AG08396 (cell line): Measurements from ENCODE around the gene ASIC1.
"Not testable (repeated sequence)": the region's sequence is repeated elsewhere in the genome, so short reads cannot be mapped to it uniquely, and the experiment has no call there.

Source experiments
- DNase-seq: peaks from one replicate; pipeline ENCODE4 v3.0.0; 2012; ENCODE audit warnings: low spot score, mixed read lengths

The ASIC1 gene

DNA sequence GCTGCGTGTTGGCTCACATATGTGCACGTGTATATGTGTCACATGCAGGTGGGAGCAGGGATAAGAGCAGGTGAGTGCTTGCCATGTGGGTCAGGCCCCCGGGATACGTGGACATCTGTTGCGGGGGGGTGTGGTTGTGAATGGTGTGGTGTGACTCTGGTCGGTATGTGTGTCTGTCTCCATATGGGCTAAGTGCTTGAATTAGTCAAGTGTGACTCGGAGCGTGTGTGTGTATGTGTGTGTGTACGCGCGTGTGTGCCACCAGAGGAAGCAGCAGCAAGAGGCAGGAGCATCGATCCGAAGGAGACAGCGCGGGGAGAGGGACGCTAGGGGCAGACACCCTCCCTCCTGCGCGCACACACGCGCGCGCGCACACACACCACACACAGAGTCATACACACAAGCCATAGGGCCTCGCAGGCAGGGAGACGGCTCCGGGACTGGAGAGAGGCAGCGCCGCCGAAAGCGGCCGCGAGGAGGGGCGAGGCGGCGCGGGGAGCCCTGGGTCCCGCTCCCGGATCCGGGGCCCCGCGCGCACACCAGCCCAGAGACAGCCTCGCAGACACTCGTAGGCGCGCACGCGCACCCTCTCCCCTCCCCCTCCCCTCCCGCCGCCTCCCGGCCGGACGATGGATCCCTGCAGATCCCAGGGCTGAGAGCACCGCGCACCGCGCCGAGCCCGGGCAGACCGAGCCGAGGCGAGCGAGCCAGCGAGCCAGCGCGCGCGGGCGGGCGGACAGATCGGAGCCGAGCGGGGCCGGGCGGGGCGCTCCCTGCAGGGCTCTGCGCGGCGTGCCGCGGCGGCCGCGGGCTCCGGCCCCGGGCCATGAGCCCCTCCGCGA, at the start of gene ASIC1:
ASIC1 (plus strand) TSS at position 597 of the 842 bp plus-strand sequence. CDS start 1,171 bp downstream, outside the sequence.
- DNase-seq, result peak; percentile 88

DNA sequence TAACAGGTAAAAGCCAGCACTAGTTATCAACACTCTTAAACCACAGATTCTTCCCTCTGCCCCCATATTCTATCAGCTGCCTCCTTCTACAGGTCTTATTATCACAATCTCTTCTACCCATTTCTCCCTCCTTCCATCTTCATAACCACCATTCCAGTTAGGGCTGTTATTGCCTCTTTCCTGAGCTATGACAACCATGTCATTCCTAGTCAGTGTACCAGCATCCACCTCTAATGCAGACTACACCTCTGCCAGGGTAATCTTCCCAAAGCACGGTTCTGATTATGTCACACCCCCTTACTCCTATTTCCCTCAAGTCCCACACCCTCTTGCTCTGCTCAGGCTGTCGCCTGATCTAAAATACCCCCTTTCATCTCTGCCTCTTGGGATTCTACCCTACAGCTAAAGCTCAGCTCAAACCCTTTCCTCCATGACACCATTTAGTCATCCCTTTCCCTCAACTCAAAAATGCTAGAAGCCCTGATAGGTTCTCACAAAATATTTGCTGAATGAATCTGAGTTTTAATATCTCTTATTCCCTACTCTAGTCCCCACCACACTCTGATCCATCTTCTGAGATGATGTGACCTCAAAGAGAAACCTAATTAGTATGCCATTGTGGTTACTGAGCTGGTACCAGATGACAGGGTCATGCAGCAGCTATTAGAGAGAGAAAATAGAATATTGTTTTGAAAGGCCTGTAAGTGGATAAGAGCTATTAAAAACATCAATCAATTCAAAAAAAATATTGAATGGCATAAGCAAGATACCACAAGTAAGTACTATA, 43.8 kb upstream of the ASIC1 start:
- DNase-seq, result no peak

DNA sequence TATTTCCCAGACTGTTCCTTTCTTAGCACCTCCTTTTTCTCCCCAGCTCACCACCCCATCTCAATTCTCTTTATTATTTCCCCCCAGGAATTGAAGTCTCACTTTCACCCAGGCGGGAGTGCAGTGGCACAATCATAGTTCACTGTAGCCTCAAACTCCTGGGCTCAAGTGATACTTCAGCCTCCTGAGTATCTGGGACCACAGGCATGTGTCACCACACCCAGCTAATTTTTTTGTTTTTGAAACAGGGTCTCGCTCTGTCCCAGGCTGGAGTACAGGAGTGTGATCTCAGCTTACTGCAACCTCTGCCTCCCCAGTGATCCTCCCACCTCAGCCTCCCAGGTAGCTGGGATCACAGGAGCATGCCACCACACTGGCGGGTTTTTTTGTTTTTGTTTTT, 43.1 kb upstream of the ASIC1 start:
- DNase-seq, result no peak

GRCh38 chr12:50016501-50017475, 40.6 kb upstream of the ASIC1 start:
- DNase-seq, result peak; percentile 66

- DNase-seq, result no peak
Measured at GRCh38 chr12:50017641-50018040, 39.8 kb upstream of the ASIC1 start.

GRCh38 chr12:50018154-50018553, 39.2 kb upstream of the ASIC1 start:
- no peak for DNase-seq

DNA sequence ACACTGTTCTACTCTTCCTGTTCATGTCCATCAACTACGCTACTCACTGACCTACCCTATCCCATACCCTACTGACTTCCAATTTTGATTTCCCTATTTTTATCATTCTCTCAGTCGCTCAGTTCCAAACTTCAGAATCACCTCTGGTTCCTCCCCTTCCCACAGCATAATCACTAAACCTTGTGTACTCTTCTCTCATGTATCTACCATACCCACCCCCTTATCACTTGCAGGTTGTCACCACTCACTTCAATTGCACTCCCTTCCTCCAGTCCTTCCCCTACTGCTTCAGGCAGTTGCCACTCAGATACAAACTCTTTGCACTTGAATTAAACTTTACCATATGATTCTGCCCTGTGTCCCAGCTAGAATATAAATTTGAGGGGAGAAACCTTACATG, 38.4 kb upstream of the ASIC1 start:
- no peak for DNase-seq

DNA sequence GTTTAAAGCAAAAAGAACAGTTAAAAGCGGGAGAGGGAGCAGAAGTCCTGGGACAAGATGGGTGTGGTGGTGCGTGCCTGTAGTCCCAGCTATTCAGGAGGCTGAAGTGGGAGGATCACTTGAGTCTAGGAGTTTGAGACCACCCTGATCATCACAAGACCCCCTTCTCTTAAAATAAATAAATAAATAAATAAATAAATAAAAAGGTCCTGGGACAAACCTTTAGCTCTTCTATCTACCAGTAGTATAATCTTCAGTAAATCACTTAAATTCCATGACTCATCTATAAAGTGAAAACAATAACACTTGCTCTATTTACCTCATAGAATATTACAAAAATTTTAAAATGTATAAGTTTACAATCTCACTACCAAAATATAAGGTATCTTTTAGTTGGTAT, 37.9 kb upstream of the ASIC1 start:
- DNase-seq, result no peak

DNA sequence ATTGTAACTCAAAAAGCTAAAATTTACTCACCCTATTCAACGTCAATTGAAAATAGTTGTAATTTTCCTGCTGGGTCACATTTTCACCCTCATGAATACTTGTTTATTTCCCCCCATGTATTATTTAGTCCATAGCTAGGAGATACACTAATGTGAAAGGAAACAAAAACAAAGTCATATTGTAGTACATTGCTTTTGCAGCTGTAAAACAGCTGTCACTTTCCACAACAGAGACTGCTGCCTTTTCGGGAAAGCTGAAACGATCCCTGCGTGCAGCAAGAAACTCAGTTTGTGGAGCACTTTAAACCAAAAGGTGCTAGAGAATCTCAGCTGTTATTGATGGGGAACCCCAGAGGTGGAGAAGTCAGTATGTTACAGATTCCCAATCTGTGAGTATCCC, 36.4 kb upstream of the ASIC1 start:
- no peak for DNase-seq

DNA sequence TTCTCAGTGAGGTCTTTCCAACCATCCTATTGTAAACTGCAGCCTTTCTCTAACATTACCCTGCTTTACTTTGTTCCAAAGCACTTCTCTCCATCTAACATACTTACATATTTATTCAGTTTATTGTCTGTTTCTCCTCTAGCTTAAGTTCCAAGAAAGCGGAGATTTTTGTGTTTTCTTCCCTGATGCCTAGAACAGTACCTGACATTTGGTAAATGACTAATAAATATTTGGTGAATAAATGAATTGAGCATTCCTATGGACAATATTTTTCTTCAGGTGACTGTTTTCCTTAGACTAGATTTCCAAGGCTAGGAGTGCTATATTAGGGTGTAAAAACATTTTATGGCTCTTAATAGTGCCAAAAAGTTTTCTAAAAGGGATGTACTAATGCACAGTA, 34.5 kb upstream of the ASIC1 start:
- DNase-seq, result no peak

DNA sequence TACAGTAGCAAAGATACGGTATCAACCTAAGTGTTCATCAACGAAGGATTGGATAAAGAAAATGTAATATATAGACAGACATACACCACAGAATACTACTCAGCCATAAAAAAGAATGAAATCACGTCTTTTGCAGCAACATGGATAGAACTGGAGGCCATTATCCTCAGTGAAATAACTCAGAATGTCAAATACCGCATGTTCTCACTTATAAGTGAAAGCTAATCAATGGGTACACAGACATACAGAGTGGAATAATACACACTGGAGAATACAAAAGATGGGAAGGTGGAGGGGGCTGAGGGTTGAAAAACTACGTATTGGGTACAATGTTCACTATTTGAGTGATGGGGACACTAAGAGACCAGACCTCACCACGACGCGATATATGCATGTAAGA, 33.2 kb upstream of the ASIC1 start:
- DNase-seq, result no peak

DNA sequence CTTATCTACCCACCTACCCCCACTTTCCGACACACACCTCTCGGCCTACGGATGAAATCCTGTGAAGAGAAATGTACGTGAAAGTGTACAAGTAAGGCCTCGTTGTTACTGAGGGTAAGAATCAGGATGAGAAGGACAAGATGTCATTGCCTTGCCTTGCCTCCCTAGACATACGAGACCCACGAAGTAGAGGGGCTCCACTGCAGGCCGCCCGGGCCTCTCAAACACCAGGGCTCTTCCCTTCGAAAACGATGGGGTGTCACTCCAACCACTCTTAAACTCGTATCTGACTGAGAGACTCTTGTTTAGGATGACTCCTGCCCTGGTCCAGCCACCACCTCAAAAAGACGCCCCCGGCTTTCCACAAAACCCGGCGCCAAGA, 32.6 kb upstream of the ASIC1 start:
- DNase-seq, result no peak

DNA sequence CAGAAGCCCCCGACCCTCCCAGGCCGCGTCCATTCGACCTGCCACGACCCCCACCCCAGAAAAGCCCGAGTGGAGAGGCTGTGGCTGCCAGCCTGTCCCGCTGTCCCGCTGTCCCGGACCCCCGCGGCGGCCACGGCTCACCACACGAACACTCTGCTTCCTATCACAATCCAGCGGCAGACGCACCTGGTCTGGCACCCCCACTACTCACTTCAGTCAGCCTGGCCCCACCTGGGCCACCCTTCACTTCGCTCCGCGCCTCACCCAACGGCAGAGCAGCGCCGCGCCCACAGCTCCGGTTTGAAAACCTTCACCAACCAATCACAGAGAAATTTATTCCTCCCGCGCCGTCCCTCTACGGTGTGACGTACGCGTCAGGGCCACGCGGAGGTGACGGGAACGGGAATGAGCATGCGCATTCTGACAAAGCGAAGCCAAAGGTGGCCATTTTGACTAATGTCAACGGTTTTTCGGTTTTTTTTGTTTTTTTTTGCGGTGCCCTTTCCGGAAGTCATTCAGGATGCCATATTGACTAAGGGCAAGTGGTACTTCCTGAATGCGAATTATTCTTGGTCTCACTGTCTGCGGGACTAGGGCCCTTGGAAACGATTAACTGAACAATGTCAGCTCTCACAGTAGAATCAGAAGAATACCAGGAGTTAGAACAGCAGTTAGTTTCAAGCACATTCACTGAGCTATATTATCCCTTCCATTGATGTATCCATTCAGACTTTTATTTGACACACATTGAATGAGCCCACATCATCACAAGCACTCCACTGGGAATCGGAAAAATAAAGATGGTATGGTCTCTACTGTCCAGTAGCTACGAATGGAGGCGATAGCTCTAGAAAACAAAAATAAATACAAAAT, 32.0 kb upstream of the ASIC1 start, which contains the start of gene RACGAP1:
RACGAP1 (minus strand) TSS at position 308 of the 873 bp plus-strand sequence. CDS start 8,779 bp downstream, outside the sequence.
- peak; percentile 98 for DNase-seq

GRCh38 chr12:50026691-50027090, 30.7 kb upstream of the ASIC1 start:
- no peak for DNase-seq

- DNase-seq, result not testable (repeated sequence)
Measured at GRCh38 chr12:50030449-50030848, 26.9 kb upstream of the ASIC1 start.

DNA sequence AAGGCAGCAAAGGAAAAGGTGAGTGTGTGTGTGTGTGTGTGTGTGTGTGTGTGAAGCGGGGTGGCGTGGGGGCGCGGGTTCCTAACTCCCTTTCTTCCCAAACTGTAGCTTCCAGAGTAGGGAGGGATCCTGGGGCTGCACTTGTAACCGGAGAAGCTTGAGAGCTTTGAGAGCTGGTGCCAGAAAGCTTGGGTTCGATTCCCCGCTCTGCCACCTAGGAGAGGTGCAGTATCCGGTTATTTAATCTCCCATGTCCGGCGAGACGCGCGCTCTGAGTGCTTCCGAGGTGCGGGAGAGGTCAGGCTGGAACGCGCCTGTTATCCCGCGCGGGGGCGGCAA, 24.9 kb upstream of the ASIC1 start:
- no peak for DNase-seq

- no peak for DNase-seq
Measured at GRCh38 chr12:50032854-50033581, 24.4 kb upstream of the ASIC1 start.

- no peak for DNase-seq
Measured at GRCh38 chr12:50038336-50038735, 19.1 kb upstream of the ASIC1 start.

DNA sequence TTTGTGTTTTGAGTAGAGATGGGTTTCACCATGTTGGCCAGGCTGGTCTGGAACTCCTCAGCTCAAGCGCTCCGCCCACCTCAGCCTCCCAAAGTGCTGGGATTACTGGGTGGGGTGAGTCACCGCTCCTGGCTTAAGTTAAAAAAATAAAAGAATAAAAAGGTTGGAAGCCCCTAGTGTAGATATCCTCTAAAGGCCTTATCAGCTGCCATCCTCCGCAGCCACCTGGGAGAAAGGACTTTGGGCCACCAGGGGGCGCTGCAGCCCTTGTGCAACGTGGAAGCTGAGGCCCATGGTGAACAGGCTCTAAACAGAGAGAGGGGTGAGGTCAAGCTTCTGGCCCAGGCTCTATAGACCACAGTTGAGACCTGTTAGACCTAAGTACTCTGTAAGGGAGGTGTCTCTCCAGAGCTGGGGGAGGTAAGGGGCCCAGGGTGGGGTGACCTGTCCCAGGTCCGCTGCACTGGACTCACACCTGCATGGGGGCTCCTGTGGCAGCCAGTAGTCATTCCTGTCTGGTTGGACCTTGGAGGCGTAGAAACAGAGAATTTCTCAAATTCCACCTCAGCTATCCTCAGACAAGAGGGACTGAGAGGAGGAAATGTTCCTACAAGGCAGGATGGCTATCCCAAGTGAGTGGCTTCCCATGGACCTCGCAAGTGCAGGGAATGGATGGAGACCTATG, 18.1 kb upstream of the ASIC1 start:
- peak; percentile 81 for DNase-seq

GRCh38 chr12:50040657-50041056, 16.7 kb upstream of the ASIC1 start:
- DNase-seq, result no peak
